Sigmoid colon (tissue), 7 donors: ENCODE results near the gene GLI3. TPM values are rescaled to one million over a fixed set of nuclear protein-coding genes. Genes with fewer than 3 reads are reported as not detected.

Experiments used
- DNase-seq: peaks from one replicate; pipeline ENCODE4 v3.0.0-alpha.2; 2019
- H3K27ac ChIP-seq, 4 donors: fragments of 200-600 bp; sonication (generic); one replicate each; pipeline ENCODE4 v1.5.1; 2016 to 2019; ENCODE audit warnings: mild to moderate bottlenecking in 1 of 4
- H3K27me3 ChIP-seq, 3 donors: fragments of 200-600 bp; sonication (generic); one replicate each; pipeline ENCODE4 v1.5.1; 2019; ENCODE audit warnings: mild to moderate bottlenecking in 1 of 3
- H3K36me3 ChIP-seq, 4 donors: fragments of 200-600 bp; sonication (generic); one replicate each; pipeline ENCODE4 v1.5.1; 2016 to 2019
- H3K4me1 ChIP-seq, 4 donors: fragments of 200-600 bp; sonication (generic); one replicate each; pipeline ENCODE4 v1.5.1; 2017 to 2019
- H3K4me3 ChIP-seq, 4 donors: fragments of 200-600 bp; sonication (generic); one replicate each; pipeline ENCODE4 v1.5.1; 2017 to 2019; ENCODE audit warnings: mild to moderate bottlenecking in 2 of 4, moderate library complexity in 1 of 4
- H3K9me3 ChIP-seq, 4 donors: fragments of 200-600 bp in 3 of 4; sonication (generic) in 3 of 4; one replicate each; pipeline versions ENCODE4 v1.5.1 to v1.6.1; 2013 to 2019
- CTCF ChIP-seq, 4 experiments: fragments of 450-650 bp in 3 of 4; fragments of 200-600 bp in 1 of 4; IDR thresholded peaks; one replicate each; pipeline ENCODE4 v1.5.1; 2016 to 2019; ENCODE audit warnings: antibody characterized with exemption in 4 of 4, mild to moderate bottlenecking in 3 of 4, moderate library complexity in 2 of 4
- EP300 ChIP-seq, 4 donors: sonication (generic); formaldehyde crosslinking; IDR thresholded peaks; one replicate each; pipeline ENCODE4 v1.6.1; 2017; ENCODE audit warnings: antibody characterized with exemption in 4 of 4
- POLR2A ChIP-seq, 2 donors: fragments of 450-650 bp; IDR thresholded peaks; one replicate each; pipeline ENCODE4 v1.6.1; 2016; ENCODE audit warnings: antibody characterized with exemption in 2 of 2, mild to moderate bottlenecking in 2 of 2, moderate library complexity in 2 of 2
- POLR2AphosphoS5 ChIP-seq, 4 donors: sonication (generic); formaldehyde crosslinking; IDR thresholded peaks; one replicate each; pipeline ENCODE4 v1.6.1; 2017; ENCODE audit warnings: antibody characterized with exemption in 4 of 4
- WGBS, 2 donors: extraction: QIAGEN DNeasy Blood & Tissue Kit; methylation state at CpG; one replicate each; pipeline ENCODE4 v1.1.7; 2013; 5-methylcytosine and 5-hydroxymethylcytosine counted together
- intact Hi-C: fragments of 100-400 bp; cut with DNase I; formaldehyde crosslinking; loops from one replicate; pipeline ENCODE4 v1.15.1; 2023
- polyA plus RNA-seq, 3 donors: library from polyadenylated mRNA; stranded (reverse); fragments of 200-250 nt; gene quantifications; one replicate each; pipeline ENCODE4 v1.2.3, GENCODE V29; 2013
- total RNA-seq, 4 donors: library from RNA; depleted of rRNA; stranded (reverse); fragments of >200 nt; gene quantifications; one replicate each; pipeline ENCODE4 v1.1.0, GENCODE V29; 2016
- donor health status: healthy with polysubstance abuse.
- donor health status: Bipolar disorder and iron deficiency.
- donor health status: healthy.

The GLI3 gene
- total and polyA plus RNA-seq, 7 donors: 0.23 to 31.6 (median 17.2) TPM

- peaks cover 0 to 45% (median 38%) of the 10 kb centered on the region in 4 donors for H3K4me1 ChIP-seq
- peak overlapping the region in 1 of 4 donors; percentile 4 for H3K27ac ChIP-seq
- no peak for TF ChIP-seq POLR2A (IDR thresholded peaks at IDR 0.05)
- no peak for TF ChIP-seq EP300 (IDR thresholded peaks at IDR 0.05)
- no peak for TF ChIP-seq POLR2AphosphoS5 (IDR thresholded peaks at IDR 0.05)
- no peak for TF ChIP-seq CTCF (IDR thresholded peaks at IDR 0.05)
- H3K4me3 ChIP-seq: no peak overlapping the region
- DNase-seq: no peak
- no peaks in the 10 kb centered on the region for H3K9me3 ChIP-seq
- H3K36me3 ChIP-seq: peaks cover 0 to 11% (median 0%) of the 10 kb centered on the region in 4 donors
- H3K27me3 ChIP-seq: no peaks in the 10 kb centered on the region
- 74 to 84% methylated on average over 2 of the region's 2 CpGs for WGBS, 2 donors
- intact Hi-C loops: no loop called here
Measured at GRCh38 chr7:42100156-42100508, 136.9 kb downstream of the GLI3 start.

- H3K4me3 ChIP-seq: no peak overlapping the region
- intact Hi-C loops: loop anchor here (10.0 kb wide), 2 partner anchors 135 to 595 kb away; partner anchors contain the start of gene GLI3
- TF ChIP-seq EP300 (IDR thresholded peaks at IDR 0.05): no peak
- TF ChIP-seq POLR2AphosphoS5 (IDR thresholded peaks at IDR 0.05): no peak
- no peak for TF ChIP-seq POLR2A (IDR thresholded peaks at IDR 0.05)
- TF ChIP-seq CTCF (IDR thresholded peaks at IDR 0.05): no peak
Measured at GRCh38 chr7:42099470-42100155, 137.4 kb downstream of the GLI3 start.

GRCh38 chr7:42099066-42099465 is 137.9 kb downstream of the GLI3 start:
- no peaks in the 10 kb centered on the region for H3K27me3 ChIP-seq
- H3K36me3 ChIP-seq: peaks cover 0 to 11% (median 0%) of the 10 kb centered on the region in 4 donors
- TF ChIP-seq EP300 (IDR thresholded peaks at IDR 0.05) (no peak), POLR2AphosphoS5 (IDR thresholded peaks at IDR 0.05) (no peak), POLR2A (IDR thresholded peaks at IDR 0.05) (no peak), CTCF (IDR thresholded peaks at IDR 0.05) (no peak)
- no peaks in the 10 kb centered on the region for H3K9me3 ChIP-seq
- intact Hi-C loops: loop anchor here (10.0 kb wide), 2 partner anchors 136 to 596 kb away; partner anchors contain the start of gene GLI3
- H3K4me1 ChIP-seq: peaks cover 0 to 46% (median 31%) of the 10 kb centered on the region in 4 donors
- no peak overlapping the region for H3K27ac ChIP-seq
- DNase-seq: no peak
- no peak overlapping the region for H3K4me3 ChIP-seq
- WGBS, 2 donors: 79 to 86% methylated on average over 4 of the region's 4 CpGs

More at GRCh38 chr7:42099470-42100155, 137.4 kb downstream of the GLI3 start:
- H3K9me3 ChIP-seq: no peaks in the 10 kb centered on the region
- 78 to 86% methylated on average over 8 of the region's 8 CpGs for WGBS, 2 donors
- H3K4me1 ChIP-seq: peaks cover 0 to 48% (median 34%) of the 10 kb centered on the region in 4 donors
- H3K36me3 ChIP-seq: peaks cover 0 to 11% (median 0%) of the 10 kb centered on the region in 4 donors
- DNase-seq: no peak
- H3K27me3 ChIP-seq: no peaks in the 10 kb centered on the region
- peak overlapping the region in 1 of 4 donors; percentile 4 for H3K27ac ChIP-seq

- H3K27me3 ChIP-seq: no peaks in the 10 kb centered on the region
- no peak for DNase-seq
Measured at GRCh38 chr7:42097752-42098151, 139.3 kb downstream of the GLI3 start.

More at GRCh38 chr7:42097752-42098151, 139.3 kb downstream of the GLI3 start:
- peaks cover 0 to 53% (median 37%) of the 10 kb centered on the region in 4 donors for H3K4me1 ChIP-seq
- intact Hi-C loops: loop anchor here (10.0 kb wide), 2 partner anchors 137 to 597 kb away; partner anchors contain the start of gene GLI3
- H3K36me3 ChIP-seq: peaks cover 0 to 5% (median 0%) of the 10 kb centered on the region in 4 donors
- H3K27ac ChIP-seq: peak overlapping the region; percentile 63 to 77 (median 72)
- H3K4me3 ChIP-seq: no peak overlapping the region
- H3K9me3 ChIP-seq: no peaks in the 10 kb centered on the region
- WGBS, 2 donors: 74 to 82% methylated on average over 5 of the region's 5 CpGs
- TF ChIP-seq CTCF (IDR thresholded peaks at IDR 0.05): no peak
